HL-60 (cell line): Measurements from ENCODE around the gene NRCAM.

Source experiments
- DNase-seq, 2 experiments: peaks; one replicate each; pipeline ENCODE4 v3.0.0-alpha.2; 2010 to 2020; ENCODE audit warnings: low read depth in 1 of 2, low spot score in 1 of 2
- H3K27ac ChIP-seq: fragments of 250-450 bp; sonication (Bioruptor Pico); replicated peaks from 2 replicates; pipeline ENCODE4 v1.5.1; 2020; ENCODE audit warnings: mild to moderate bottlenecking, moderate library complexity
- H3K27me3 ChIP-seq: fragments of 250-450 bp; sonication (Bioruptor Pico); 2 replicates; pipeline ENCODE4 v1.5.1; 2021; ENCODE audit warnings: mild to moderate bottlenecking, moderate library complexity; ENCODE audit not compliant: insufficient read depth, poor library complexity, severe bottlenecking
- H3K4me3 ChIP-seq: replicated peaks from 2 replicates; pipeline ENCODE4 v1.5.1; 2011; ENCODE audit warnings: mild to moderate bottlenecking, control low read depth, low read length; ENCODE audit not compliant: insufficient read depth
- CTCF ChIP-seq: IDR thresholded peaks from one replicate; pipeline ENCODE4 v1.5.1; 2011; ENCODE audit warnings: low read length, control low read depth, inconsistent platforms; ENCODE audit not compliant: insufficient read depth
- GABPA ChIP-seq: IDR thresholded peaks from 2 replicates; pipeline ENCODE4 v1.6.1; 2012; ENCODE audit warnings: low read depth
- POLR2AphosphoS5 ChIP-seq: IDR thresholded peaks from 2 replicates; pipeline ENCODE4 v1.6.1; 2012; ENCODE audit warnings: low read depth
- REST ChIP-seq: IDR thresholded peaks from 2 replicates; pipeline ENCODE4 v1.6.1; 2012; ENCODE audit warnings: low read depth; ENCODE audit not compliant: insufficient replicate concordance
- SPI1 ChIP-seq: IDR thresholded peaks from 2 replicates; pipeline ENCODE4 v1.6.1; 2012; ENCODE audit warnings: low read depth, mild to moderate bottlenecking, borderline replicate concordance

Gene NRCAM

GRCh38 chr7:108376206-108376605 lies 80.0 kb downstream of the NRCAM start:
- Histone ChIP-seq H3K4me3 (no peak overlapping the region), H3K27me3 (peaks cover 5% of the 10 kb centered on the region), H3K27ac (no peak overlapping the region)
- no peak for TF ChIP-seq POLR2AphosphoS5
- TF ChIP-seq REST: no peak
- no peak for TF ChIP-seq SPI1
- TF ChIP-seq CTCF: no peak
- no peak for TF ChIP-seq GABPA
- DNase-seq: no peak

DNA sequence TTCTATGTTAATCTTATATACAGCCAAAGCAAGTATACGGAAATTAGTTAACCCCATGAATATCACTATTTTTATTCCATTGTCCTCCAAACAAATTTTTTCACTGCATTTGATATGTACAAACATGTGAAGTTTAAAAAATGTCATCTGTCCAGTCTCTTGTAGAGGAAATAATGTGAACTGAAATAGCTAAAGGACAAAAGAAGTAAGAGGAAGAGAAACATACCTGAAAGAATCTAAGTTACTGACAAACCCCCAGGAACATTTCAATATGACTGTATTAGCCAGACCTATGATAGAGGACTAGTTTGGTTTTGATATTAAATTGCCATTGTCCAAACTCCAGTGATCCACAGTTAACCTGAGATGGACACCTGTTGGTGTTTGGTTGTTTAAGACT lies 80.6 kb downstream of the NRCAM start:
- TF ChIP-seq SPI1 (no peak), POLR2AphosphoS5 (no peak), GABPA (no peak), REST (no peak)
- H3K27me3 ChIP-seq: peaks cover 5% of the 10 kb centered on the region
- no peak overlapping the region for H3K27ac ChIP-seq
- no peak for DNase-seq
- no peak overlapping the region for H3K4me3 ChIP-seq

DNA sequence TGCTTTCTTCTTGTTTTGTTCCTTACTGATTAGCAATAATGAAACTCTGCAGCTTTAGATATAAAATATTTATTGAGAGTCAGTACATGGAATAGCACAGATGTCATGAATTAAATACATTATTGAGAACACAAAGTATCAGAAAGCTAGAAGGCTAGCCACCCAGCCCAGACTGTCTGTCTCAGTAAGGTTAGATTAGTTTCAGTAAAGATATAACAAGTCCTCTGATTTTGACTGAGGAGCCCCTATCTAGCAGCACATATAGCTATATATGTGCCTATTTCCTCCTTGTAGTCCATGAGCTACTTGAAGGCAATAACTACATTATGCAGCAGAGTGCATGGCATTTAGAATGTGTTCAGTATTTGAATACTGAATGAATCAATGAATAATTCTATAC lies 81.3 kb downstream of the NRCAM start:
- Histone ChIP-seq H3K27ac (no peak overlapping the region), H3K27me3 (peaks cover 5% of the 10 kb centered on the region), H3K4me3 (no peak overlapping the region)
- TF ChIP-seq CTCF (no peak), SPI1 (no peak), REST (no peak), GABPA (no peak), POLR2AphosphoS5 (no peak)
- no peak for DNase-seq
